Uterus (tissue), 4 donors: ENCODE results near the gene P2RY8. TPM values are rescaled to one million over a fixed set of nuclear protein-coding genes. Genes with fewer than 3 reads are reported as not detected.

Experiments
- DNase-seq, 2 donors: peaks; one replicate each; pipeline ENCODE4 v3.0.0-alpha.2; 2019 to 2020
- H3K27ac ChIP-seq, 2 donors: fragments of 200-600 bp; sonication (generic); 1 replicate in 1 of 2; 2 replicates in 1 of 2; pipeline ENCODE4 v1.5.1; 2016 to 2018
- H3K27me3 ChIP-seq, 2 donors: fragments of 200-600 bp; sonication (generic); one replicate each; pipeline ENCODE4 v1.5.1; 2018 to 2019; ENCODE audit warnings: control low read depth in 1 of 2
- H3K36me3 ChIP-seq, 2 donors: fragments of 200-600 bp; sonication (generic); one replicate each; pipeline ENCODE4 v1.5.1; 2019; ENCODE audit warnings: control low read depth in 1 of 2
- H3K4me1 ChIP-seq, 2 donors: fragments of 200-600 bp; sonication (generic); one replicate each; pipeline ENCODE4 v1.5.1; 2018 to 2019; ENCODE audit warnings: control low read depth in 1 of 2
- H3K4me3 ChIP-seq, 2 donors: fragments of 200-600 bp; sonication (generic); 1 replicate in 1 of 2; 2 replicates in 1 of 2; pipeline ENCODE4 v1.5.1; 2018 to 2019; ENCODE audit warnings: mild to moderate bottlenecking in 1 of 2
- H3K9me3 ChIP-seq, 2 donors: fragments of 200-600 bp; sonication (generic); one replicate each; pipeline ENCODE4 v1.5.1; 2019; ENCODE audit warnings: control low read depth in 1 of 2
- POLR2A ChIP-seq, 2 donors: fragments of 450-650 bp; IDR thresholded peaks; one replicate each; pipeline ENCODE4 v1.6.1; 2016; ENCODE audit warnings: antibody characterized with exemption in 2 of 2, mild to moderate bottlenecking in 1 of 2, moderate library complexity in 1 of 2
- intact Hi-C: fragments of 100-400 bp; cut with DNase I; formaldehyde crosslinking; loops from one replicate; pipeline ENCODE4 v1.15.1; 2023; ENCODE audit warnings: low total_unique reads
- total RNA-seq, 4 donors: library from RNA; depleted of rRNA in 3 of 4; stranded (reverse); fragments of >200 nt in 3 of 4; gene quantifications; one replicate each; pipeline versions ENCODE4 v1.1.0 to v1.2.4, GENCODE V29; 2014 to 2023
- TF ChIP-seq, protein P1 (sequence below), 4 experiments: fragments of 200-600 bp in 2 of 4; fragments of 450-650 bp in 2 of 4; sonication (generic) in 2 of 4; IDR thresholded peaks; one replicate each; pipeline ENCODE4 v1.5.1; 2016 to 2019; ENCODE audit warnings: antibody characterized with exemption in 4 of 4, mild to moderate bottlenecking in 2 of 4, moderate library complexity in 1 of 4
- donor health status: DM: yes; HTN: yes; CAD: no.

Gene P2RY8
- total RNA-seq, 4 donors from 2014 or later: 0.59 to 3.6 (median 0.90) TPM; not detected in 1

DNA sequence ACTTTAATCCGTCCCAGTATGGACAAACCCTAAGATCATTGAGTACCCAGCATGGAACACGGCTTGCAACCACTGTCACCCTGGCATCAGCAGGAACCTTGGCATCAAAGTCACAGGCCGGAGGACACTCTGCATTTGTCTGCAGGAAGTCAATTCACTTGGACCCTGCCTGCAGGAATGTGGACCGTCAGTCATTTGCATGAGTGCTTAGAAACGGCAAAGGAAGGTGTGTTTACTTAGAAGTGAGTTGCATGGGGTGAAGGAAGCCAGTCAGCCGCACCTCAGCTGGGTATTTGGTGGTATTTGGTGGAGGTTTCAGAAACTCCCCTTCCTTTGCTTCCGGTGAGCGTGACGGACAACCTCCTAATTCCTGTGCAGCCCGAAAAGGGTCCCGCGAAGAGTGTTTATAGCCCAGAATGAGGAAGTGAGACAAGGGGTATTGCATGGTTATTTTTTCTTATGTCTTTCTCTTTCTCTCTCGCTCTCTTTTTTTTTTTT is 15.5 kb downstream of the P2RY8 start:
- Histone ChIP-seq H3K4me3 (no peak overlapping the region), H3K4me1 (no peaks in the 10 kb centered on the region), H3K27me3 (no peaks in the 10 kb centered on the region), H3K36me3 (no peaks in the 10 kb centered on the region), H3K27ac (no peak overlapping the region), H3K9me3 (no peaks in the 10 kb centered on the region)
- DNase-seq: no peak
- TF ChIP-seq POLR2A (IDR thresholded peaks at IDR 0.05): no peak
- TF ChIP-seq, protein P1, sequence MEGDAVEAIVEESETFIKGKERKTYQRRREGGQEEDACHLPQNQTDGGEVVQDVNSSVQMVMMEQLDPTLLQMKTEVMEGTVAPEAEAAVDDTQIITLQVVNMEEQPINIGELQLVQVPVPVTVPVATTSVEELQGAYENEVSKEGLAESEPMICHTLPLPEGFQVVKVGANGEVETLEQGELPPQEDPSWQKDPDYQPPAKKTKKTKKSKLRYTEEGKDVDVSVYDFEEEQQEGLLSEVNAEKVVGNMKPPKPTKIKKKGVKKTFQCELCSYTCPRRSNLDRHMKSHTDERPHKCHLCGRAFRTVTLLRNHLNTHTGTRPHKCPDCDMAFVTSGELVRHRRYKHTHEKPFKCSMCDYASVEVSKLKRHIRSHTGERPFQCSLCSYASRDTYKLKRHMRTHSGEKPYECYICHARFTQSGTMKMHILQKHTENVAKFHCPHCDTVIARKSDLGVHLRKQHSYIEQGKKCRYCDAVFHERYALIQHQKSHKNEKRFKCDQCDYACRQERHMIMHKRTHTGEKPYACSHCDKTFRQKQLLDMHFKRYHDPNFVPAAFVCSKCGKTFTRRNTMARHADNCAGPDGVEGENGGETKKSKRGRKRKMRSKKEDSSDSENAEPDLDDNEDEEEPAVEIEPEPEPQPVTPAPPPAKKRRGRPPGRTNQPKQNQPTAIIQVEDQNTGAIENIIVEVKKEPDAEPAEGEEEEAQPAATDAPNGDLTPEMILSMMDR (IDR thresholded peaks at IDR 0.05): no peak
- intact Hi-C loops: no loop called here

DNA sequence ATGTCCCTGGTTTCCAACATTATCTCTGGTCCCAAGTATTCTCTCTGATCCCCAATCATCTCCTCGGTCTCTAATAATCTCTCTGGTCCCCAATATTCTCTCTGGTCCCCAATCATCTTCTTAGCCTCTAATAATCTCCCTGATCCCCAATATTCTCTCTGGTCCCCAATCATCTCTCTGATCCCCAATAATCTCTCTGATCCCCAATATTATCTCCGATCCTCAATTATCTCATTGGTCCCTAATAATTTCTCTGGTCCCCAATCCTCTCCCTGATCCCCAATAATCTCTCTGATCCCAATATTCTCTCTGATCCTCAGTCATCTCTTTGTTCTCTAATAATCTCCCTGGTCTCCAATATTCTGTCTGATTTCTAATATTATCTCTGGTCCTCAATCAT is 16.6 kb downstream of the P2RY8 start:
- no peaks in the 10 kb centered on the region for H3K27me3 ChIP-seq
- no peak overlapping the region for H3K27ac ChIP-seq
- no peaks in the 10 kb centered on the region for H3K36me3 ChIP-seq
- H3K4me1 ChIP-seq: no peaks in the 10 kb centered on the region
- DNase-seq: no peak
- H3K4me3 ChIP-seq: no peak overlapping the region
- no peak for TF ChIP-seq POLR2A (IDR thresholded peaks at IDR 0.05)
- TF ChIP-seq, protein P1 (IDR thresholded peaks at IDR 0.05): no peak
- intact Hi-C loops: no loop called here
- H3K9me3 ChIP-seq: no peaks in the 10 kb centered on the region

DNA sequence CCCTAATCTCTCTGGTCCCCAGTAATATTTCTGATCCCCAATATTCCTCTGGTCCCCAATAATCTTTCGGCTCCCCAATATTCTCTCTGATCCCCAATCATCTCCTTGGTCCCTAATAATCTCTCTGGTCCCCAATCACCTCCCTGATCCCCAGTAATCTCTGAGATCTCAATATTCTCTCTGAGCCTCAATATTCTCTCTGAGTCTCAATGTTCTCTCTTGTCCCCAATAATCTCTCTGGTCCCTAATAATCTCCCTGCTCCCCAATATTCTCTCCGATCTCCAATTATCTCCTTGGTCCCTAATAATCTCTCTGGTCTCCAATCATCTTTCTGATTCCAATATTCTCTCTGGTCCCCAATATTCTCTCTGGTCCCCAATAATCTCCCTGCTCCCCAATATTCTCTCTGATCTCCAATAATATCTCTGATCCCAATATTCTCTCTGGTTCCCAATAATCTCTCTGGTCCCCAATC is 17.9 kb downstream of the P2RY8 start:
- intact Hi-C loops: no loop called here
- Histone ChIP-seq H3K9me3 (no peaks in the 10 kb centered on the region), H3K4me1 (no peaks in the 10 kb centered on the region), H3K36me3 (no peaks in the 10 kb centered on the region), H3K4me3 (no peak overlapping the region), H3K27me3 (no peaks in the 10 kb centered on the region), H3K27ac (no peak overlapping the region)
- no peak for DNase-seq
- no peak for TF ChIP-seq POLR2A (IDR thresholded peaks at IDR 0.05)
- TF ChIP-seq, protein P1 (IDR thresholded peaks at IDR 0.05): no peak

DNA sequence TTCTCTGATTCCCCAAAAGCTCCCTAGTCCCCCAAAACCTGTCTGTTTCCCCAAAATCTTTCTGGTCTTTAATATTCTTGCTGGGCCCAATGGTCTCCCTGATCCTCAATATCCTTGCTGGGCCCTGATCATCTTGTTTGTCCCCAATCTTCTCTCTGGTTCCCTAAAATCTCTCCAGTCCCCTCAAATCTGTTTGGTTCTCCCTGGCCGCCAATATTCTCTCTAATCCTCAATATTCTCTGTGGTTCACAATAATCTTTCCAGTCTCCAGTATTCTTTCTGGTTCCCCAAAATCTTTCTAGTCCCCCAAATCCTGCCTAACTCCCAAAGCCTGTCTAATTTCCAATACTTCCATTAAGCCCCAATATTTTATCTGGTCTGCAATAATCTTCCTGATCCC is 18.5 kb downstream of the P2RY8 start:
- intact Hi-C loops: no loop called here
- no peaks in the 10 kb centered on the region for H3K9me3 ChIP-seq
- no peaks in the 10 kb centered on the region for H3K27me3 ChIP-seq
- no peak for DNase-seq
- H3K27ac ChIP-seq: no peak overlapping the region
- H3K36me3 ChIP-seq: no peaks in the 10 kb centered on the region
- H3K4me1 ChIP-seq: no peaks in the 10 kb centered on the region
- H3K4me3 ChIP-seq: no peak overlapping the region
- TF ChIP-seq, protein P1 (IDR thresholded peaks at IDR 0.05): no peak

DNA sequence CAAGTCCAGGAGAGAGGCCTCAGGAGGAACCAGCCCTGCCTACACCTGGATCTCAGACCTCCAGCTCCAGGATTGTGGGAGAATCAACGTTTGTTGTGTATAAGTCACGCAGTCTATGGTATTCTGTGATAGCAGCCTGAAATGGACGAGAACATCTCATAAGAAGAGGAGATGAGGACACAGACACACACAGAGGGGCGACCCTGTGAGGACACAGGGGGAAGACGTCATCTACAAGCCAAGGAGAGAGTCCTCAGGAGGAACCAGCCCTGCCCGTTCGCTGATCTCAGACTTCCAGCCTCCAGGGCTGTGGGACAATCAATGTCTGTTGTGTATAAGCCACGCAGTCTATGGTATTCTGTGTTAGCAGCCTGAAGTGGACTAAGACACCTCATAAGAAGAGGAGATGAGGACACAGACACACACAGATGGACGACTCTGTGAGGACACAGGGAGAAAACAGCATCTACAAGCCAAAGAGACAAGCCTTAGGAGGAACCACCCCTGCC is 20.3 kb downstream of the P2RY8 start:
- no peak for DNase-seq
- no peak for TF ChIP-seq POLR2A (IDR thresholded peaks at IDR 0.05)
- TF ChIP-seq, protein P1 (IDR thresholded peaks at IDR 0.05): no peak
- H3K4me3 ChIP-seq: no peak overlapping the region
- H3K36me3 ChIP-seq: no peaks in the 10 kb centered on the region
- intact Hi-C loops: no loop called here
- H3K9me3 ChIP-seq: no peaks in the 10 kb centered on the region
- no peaks in the 10 kb centered on the region for H3K27me3 ChIP-seq
- H3K4me1 ChIP-seq: no peaks in the 10 kb centered on the region
- H3K27ac ChIP-seq: no peak overlapping the region
